Neutrophil (primary cell): ENCODE measurements around the gene ETHE1.
A peak's percentile ranks its signal among the peaks of the same experiment; 100 is the strongest.

Experiments
- H3K27ac ChIP-seq: fragments of 200-600 bp; sonication (generic); 2 replicates; pipeline ENCODE4 v1.5.1; 2016; ENCODE audit warnings: mild to moderate bottlenecking, moderate library complexity
- H3K27me3 ChIP-seq: fragments of 200-600 bp; sonication (generic); 2 replicates; pipeline ENCODE4 v1.6.0; 2016; ENCODE audit warnings: mild to moderate bottlenecking
- H3K36me3 ChIP-seq: fragments of 200-600 bp; sonication (generic); 2 replicates; pipeline ENCODE4 v1.5.1; 2017
- H3K4me1 ChIP-seq, 2 experiments: fragments of 200-600 bp in 1 of 2; sonication (generic) in 1 of 2; 1 replicate in 1 of 2; 2 replicates in 1 of 2; pipeline versions ENCODE4 v1.5.1 to v1.6.1; 2013 to 2016; ENCODE audit warnings: low read depth in 1 of 2, low read length in 1 of 2, mild to moderate bottlenecking in 1 of 2, moderate library complexity in 1 of 2; ENCODE audit not compliant: control insufficient read depth in 1 of 2, insufficient read depth in 1 of 2
- H3K4me3 ChIP-seq, 2 experiments: fragments of 200-600 bp in 1 of 2; sonication (generic) in 1 of 2; 1 replicate in 1 of 2; 2 replicates in 1 of 2; pipeline ENCODE4 v1.5.1; 2013 to 2016; ENCODE audit warnings: low read depth in 1 of 2, low read length in 1 of 2, mild to moderate bottlenecking in 1 of 2, moderate library complexity in 1 of 2
- H3K9me3 ChIP-seq: fragments of 200-600 bp; sonication (generic); 2 replicates; pipeline ENCODE4 v1.5.1; 2016
- CTCF ChIP-seq: fragments of 200-600 bp; sonication (generic); IDR thresholded peaks from 2 replicates; pipeline ENCODE4 v1.5.1; 2016; ENCODE audit warnings: antibody characterized with exemption

Gene ETHE1

GRCh38 chr19:43572171-43572588 is 45.2 kb upstream of the ETHE1 start:
- Histone ChIP-seq H3K4me3 (no peak overlapping the region), H3K27me3 (no peaks in the 10 kb centered on the region), H3K4me1 (peaks cover 13 to 19% of the 10 kb centered on the region in 2 experiments), H3K27ac (no peak overlapping the region), H3K36me3 (peaks cover 3% of the 10 kb centered on the region), H3K9me3 (no peaks in the 10 kb centered on the region)
- TF ChIP-seq CTCF: no peak

DNA sequence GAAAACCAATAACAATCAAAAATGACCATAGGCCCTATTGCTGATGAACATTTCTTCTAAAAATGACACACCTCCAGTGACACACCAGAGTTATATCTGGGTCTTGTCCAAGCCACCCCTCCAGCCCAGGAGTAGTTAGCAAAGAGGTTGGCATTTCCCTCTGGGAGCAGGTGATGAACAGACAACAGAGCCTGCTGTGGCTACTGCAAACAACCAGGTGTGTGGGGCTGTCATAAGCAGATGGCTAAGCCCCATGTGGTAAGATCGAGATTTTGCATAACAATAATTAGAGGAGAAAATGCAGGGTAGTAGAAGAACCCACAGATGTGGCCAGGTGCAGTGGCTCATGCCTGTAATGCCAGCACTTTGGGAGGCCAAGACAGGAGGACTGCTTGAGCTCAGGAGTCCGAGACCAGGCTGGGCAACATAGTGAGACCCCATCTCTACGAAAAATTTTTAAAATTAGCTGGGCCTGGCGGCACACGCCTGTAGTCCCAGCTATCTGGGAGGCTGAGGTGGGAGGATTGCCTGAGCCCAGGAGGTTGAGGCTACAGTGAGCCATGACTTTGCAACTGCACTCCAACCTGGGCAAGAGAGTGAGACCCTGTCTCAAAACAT is 43.3 kb upstream of the ETHE1 start:
- Histone ChIP-seq H3K4me3 (no peak overlapping the region), H3K4me1 (peaks cover 7 to 13% of the 10 kb centered on the region in 2 experiments), H3K27ac (no peak overlapping the region), H3K27me3 (no peaks in the 10 kb centered on the region), H3K9me3 (no peaks in the 10 kb centered on the region), H3K36me3 (peaks cover 3% of the 10 kb centered on the region)
- TF ChIP-seq CTCF: no peak

GRCh38 chr19:43569657-43570056 is 42.7 kb upstream of the ETHE1 start:
- H3K4me3 ChIP-seq: no peak overlapping the region
- peaks cover 4 to 8% of the 10 kb centered on the region in 2 experiments for H3K4me1 ChIP-seq
- no peaks in the 10 kb centered on the region for H3K27me3 ChIP-seq
- H3K36me3 ChIP-seq: peaks cover 3% of the 10 kb centered on the region
- no peak for TF ChIP-seq CTCF
- H3K27ac ChIP-seq: no peak overlapping the region
- H3K9me3 ChIP-seq: no peaks in the 10 kb centered on the region

GRCh38 chr19:43564800-43565199 is 37.8 kb upstream of the ETHE1 start:
- no peak for TF ChIP-seq CTCF
- Histone ChIP-seq H3K27me3 (no peaks in the 10 kb centered on the region), H3K9me3 (no peaks in the 10 kb centered on the region), H3K4me1 (peaks cover 20 to 27% of the 10 kb centered on the region in 2 experiments), H3K27ac (no peak overlapping the region), H3K36me3 (peaks cover 9% of the 10 kb centered on the region), H3K4me3 (no peak overlapping the region)

GRCh38 chr19:43563816-43564457 is 36.9 kb upstream of the ETHE1 start:
- H3K36me3 ChIP-seq: peaks cover 9% of the 10 kb centered on the region
- no peaks in the 10 kb centered on the region for H3K27me3 ChIP-seq
- H3K9me3 ChIP-seq: no peaks in the 10 kb centered on the region
- H3K4me1 ChIP-seq: peaks cover 20 to 27% of the 10 kb centered on the region in 2 experiments
- H3K4me3 ChIP-seq: no peak overlapping the region
- TF ChIP-seq CTCF: no peak
- peak overlapping the region; percentile 94 for H3K27ac ChIP-seq
